Uterus (tissue), 2 donors: ENCODE results near the gene CENPQ.

Source experiments
- POLR2A ChIP-seq, 2 donors: fragments of 450-650 bp; IDR thresholded peaks; one replicate each; pipeline ENCODE4 v1.6.1; 2016; ENCODE audit warnings: antibody characterized with exemption in 2 of 2, mild to moderate bottlenecking in 1 of 2, moderate library complexity in 1 of 2
- TF ChIP-seq, protein P1 (sequence below), 4 experiments: fragments of 200-600 bp in 2 of 4; fragments of 450-650 bp in 2 of 4; sonication (generic) in 2 of 4; IDR thresholded peaks; one replicate each; pipeline ENCODE4 v1.5.1; 2016 to 2019; ENCODE audit warnings: antibody characterized with exemption in 4 of 4, mild to moderate bottlenecking in 2 of 4, moderate library complexity in 1 of 4

- TF ChIP-seq, protein P1, sequence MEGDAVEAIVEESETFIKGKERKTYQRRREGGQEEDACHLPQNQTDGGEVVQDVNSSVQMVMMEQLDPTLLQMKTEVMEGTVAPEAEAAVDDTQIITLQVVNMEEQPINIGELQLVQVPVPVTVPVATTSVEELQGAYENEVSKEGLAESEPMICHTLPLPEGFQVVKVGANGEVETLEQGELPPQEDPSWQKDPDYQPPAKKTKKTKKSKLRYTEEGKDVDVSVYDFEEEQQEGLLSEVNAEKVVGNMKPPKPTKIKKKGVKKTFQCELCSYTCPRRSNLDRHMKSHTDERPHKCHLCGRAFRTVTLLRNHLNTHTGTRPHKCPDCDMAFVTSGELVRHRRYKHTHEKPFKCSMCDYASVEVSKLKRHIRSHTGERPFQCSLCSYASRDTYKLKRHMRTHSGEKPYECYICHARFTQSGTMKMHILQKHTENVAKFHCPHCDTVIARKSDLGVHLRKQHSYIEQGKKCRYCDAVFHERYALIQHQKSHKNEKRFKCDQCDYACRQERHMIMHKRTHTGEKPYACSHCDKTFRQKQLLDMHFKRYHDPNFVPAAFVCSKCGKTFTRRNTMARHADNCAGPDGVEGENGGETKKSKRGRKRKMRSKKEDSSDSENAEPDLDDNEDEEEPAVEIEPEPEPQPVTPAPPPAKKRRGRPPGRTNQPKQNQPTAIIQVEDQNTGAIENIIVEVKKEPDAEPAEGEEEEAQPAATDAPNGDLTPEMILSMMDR (IDR thresholded peaks at IDR 0.05), result no peak
- no peak for TF ChIP-seq POLR2A (IDR thresholded peaks at IDR 0.05)
Measured at GRCh38 chr6:49479308-49479970, 16.3 kb downstream of the CENPQ start.
